ENCODE results near the gene THRB.

DNA sequence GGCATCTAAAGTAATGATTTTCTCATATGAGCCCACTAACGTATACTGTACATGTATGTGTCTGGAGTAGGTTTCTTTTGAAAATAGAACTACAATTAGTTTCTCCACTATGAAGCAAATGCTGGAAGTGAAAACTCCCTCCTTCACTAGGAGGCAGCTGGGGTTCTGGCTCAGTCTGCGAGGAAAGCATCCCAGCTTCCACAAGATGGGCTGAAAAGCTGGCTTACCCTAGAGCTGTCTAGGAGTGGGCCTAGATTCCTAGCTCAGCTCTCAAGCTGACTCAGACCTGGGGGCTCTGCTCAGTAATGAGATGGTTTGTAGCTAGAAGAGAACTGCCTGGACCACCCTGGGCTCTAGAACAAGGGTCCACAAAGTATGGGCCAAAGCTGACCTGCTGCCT, 268.3 kb downstream of the THRB start:
- TF ChIP-seq, protein P1, sequence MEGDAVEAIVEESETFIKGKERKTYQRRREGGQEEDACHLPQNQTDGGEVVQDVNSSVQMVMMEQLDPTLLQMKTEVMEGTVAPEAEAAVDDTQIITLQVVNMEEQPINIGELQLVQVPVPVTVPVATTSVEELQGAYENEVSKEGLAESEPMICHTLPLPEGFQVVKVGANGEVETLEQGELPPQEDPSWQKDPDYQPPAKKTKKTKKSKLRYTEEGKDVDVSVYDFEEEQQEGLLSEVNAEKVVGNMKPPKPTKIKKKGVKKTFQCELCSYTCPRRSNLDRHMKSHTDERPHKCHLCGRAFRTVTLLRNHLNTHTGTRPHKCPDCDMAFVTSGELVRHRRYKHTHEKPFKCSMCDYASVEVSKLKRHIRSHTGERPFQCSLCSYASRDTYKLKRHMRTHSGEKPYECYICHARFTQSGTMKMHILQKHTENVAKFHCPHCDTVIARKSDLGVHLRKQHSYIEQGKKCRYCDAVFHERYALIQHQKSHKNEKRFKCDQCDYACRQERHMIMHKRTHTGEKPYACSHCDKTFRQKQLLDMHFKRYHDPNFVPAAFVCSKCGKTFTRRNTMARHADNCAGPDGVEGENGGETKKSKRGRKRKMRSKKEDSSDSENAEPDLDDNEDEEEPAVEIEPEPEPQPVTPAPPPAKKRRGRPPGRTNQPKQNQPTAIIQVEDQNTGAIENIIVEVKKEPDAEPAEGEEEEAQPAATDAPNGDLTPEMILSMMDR (tag by site-specific recombination; IDR thresholded peaks at IDR 0.05) = no peak
- TF ChIP-seq ZFP41 (tag by site-specific recombination; IDR thresholded peaks at IDR 0.05; ENCODE audit: borderline replicate concordance) = no peak
- no peak for TF ChIP-seq YY1 (tag by site-specific recombination; IDR thresholded peaks at IDR 0.05)
- no peak for TF ChIP-seq HOXD13 (CRISPR knock-in tag; IDR thresholded peaks at IDR 0.05; ENCODE audit: borderline replicate concordance)
